GM18498 (cell line): ENCODE measurements around the gene RIC1.
"Not testable (repeated sequence)": the region's sequence is repeated elsewhere in the genome, so short reads cannot be mapped to it uniquely, and the experiment has no call there.

Experiments used
- ATAC-seq: cut with Tn5 transposase; IDR thresholded peaks from one replicate; pipeline ENCODE4 v1.9.1; 2021; ENCODE audit warnings: mild to moderate bottlenecking, moderate library complexity; ENCODE audit not compliant: unreplicated experiment

Gene RIC1

GRCh38 chr9:5620494-5620893, 8.4 kb upstream of the RIC1 start:
- no peak for ATAC-seq

GRCh38 chr9:5621327-5621726, 7.6 kb upstream of the RIC1 start:
- ATAC-seq = no peak

- ATAC-seq = no peak
Measured at GRCh38 chr9:5622016-5622415, 6.9 kb upstream of the RIC1 start.

DNA sequence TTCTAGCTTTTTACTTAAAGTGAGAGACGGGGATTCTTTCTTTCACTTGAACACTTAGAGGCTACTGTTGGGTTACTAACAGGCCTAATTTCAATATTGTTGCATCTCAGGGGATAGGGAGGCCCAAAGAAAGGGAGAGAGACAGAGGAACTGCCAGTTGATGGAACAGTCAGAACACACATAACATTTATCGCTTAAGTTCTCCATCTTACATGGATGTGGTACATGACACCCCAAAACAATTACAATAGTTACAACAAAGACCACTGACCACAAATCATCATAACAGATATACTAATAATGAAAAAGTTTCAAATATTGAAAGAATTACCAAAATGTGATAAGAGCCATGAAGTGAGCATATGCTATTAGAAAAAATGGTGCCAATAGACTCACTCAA, 4.3 kb upstream of the RIC1 start:
- no peak for ATAC-seq

DNA sequence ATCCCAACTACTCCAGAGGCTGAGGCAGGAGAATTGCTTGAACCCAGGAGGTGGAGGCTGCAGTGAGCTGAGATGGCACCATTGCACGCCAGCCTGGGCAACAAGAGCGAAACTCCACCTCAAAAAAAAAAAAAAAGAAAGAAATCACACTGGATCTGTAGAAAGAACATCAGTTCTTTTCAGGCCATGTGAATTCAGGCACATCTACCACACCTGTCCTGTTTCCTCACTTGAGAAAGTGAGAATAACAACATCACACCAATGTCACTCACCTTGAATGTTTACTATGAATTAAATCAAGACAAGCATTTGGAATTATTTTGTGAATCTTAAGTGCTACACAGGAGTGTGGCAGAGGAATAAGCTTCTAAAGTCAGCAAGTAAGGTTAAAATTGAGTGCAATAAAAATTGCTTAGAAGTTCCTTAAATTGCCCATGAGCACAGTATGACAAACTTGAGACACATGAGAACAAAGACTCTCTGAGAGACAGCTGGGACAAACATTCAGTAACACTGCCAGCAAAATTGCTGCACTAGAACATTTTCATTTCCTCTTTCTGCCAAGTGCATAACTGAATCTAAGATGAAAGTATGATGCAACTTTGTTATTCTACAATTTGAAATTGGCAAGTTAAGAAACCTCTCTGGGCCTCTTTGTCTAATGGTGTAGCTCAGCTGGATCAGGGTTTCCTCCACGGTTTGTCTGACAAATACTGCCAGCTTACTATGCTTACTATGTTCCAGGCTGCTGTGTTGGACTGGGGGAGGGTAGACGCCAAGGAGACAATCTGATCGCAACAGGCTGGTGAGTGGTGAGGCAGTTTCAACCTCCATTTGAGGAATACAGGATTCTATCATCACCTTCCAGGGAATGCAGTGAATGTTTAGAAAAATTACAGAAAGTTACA, 1.9 kb upstream of the RIC1 start:
- peak; percentile 52 for ATAC-seq

GRCh38 chr9:5627686-5628085, 1.2 kb upstream of the RIC1 start:
- not testable (repeated sequence) for ATAC-seq

DNA sequence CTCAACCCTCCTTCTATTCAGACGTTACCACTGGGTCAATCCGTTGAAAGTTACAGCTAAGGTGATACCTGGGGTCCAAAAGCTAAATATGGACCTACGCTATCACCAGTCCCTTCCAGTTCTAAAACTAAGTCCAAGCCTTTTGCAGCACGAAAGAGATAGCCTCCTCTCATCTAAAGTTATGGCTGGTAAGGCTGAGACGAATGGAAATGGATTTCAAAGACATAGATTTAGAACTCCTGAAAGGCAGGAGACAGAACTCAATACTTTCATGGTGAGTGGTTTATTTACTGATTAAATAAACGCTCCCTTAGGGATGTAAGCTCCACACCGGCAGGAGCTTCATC, 751 bp upstream of the RIC1 start:
- no peak for ATAC-seq

DNA sequence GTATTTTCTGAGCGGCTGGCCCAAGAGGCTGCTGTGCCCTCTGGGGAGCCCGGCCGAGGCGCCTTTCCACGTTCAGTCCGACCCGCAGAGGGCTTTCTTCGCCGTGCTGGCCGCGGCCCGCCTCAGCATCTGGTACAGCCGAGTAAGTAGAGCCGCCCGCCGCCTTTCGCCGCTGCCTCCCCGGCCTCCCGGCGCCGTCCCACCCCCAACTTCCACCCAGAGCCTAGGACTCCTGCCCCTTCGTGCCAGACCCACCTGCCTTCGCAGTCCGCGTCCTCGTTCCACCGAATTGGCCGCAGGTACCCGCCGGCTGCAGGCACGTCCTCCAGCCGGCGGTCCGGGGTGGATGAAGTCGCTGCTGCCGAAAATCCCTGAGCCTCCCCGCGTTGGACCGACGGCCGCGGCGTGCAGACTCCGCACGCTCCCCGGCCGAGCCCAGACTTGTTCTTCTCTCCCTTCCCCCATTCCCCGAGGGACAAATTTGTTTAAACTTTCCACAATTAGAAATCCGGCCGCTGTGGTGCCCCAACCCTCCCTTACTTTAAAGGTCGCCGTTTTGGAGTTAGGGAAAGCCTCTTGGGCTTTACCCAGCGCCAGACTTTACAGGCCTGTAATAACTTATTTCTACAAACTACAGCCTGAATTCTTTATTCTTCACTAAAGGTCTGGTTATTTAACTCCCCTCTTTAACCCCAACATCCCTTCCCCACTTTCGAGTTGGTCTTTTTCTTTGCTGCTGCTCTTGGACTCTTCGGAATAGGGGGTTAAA, 589 bp downstream of the RIC1 start:
- ATAC-seq = peak; percentile 13

- ATAC-seq = no peak
Measured at GRCh38 chr9:5630081-5630507, 1.2 kb downstream of the RIC1 start.

DNA sequence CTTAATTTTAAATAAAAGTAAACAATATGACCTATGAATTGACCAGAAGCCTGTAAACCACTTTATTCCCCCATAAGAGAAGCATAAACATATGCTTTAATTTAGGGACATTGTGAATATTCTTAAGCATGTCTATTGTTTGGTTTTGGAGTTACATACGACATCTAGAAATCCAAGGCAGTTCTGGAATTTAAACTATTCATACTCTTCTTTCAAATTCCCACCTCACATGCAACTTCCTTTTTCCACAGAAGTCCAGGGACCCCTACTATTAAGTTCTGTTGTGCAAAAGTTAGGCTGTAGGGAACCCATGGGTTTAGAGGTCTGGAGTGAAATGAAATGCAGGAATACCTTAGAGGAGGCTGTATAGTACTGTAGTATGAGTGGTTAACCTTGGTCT, 2.1 kb downstream of the RIC1 start:
- no peak for ATAC-seq

GRCh38 chr9:5632540-5632939, 3.6 kb downstream of the RIC1 start:
- no peak for ATAC-seq

GRCh38 chr9:5633243-5633642, 4.3 kb downstream of the RIC1 start:
- ATAC-seq = no peak

DNA sequence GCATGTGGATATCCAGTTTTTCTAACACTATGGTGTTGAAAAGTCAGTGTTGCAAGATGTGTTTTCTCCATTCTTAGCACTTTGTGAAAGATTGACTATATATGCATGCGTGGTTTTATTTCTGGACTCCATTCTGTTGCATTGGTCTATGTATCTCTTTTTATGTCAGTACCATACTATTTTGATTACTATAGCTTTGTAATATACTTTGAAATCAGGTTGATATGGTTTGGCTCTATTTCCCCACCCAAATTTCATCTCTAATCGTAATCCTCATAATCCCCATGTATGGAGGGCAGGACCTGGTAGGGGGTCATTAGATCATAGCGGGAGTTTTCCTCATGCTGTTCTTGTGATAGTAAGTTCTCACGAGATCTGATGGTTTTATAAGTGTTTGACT, 6.5 kb downstream of the RIC1 start:
- no peak for ATAC-seq

- ATAC-seq = no peak
Measured at GRCh38 chr9:5639816-5640215, 10.9 kb downstream of the RIC1 start.

- ATAC-seq = no peak
Measured at GRCh38 chr9:5642170-5642569, 13.3 kb downstream of the RIC1 start.

DNA sequence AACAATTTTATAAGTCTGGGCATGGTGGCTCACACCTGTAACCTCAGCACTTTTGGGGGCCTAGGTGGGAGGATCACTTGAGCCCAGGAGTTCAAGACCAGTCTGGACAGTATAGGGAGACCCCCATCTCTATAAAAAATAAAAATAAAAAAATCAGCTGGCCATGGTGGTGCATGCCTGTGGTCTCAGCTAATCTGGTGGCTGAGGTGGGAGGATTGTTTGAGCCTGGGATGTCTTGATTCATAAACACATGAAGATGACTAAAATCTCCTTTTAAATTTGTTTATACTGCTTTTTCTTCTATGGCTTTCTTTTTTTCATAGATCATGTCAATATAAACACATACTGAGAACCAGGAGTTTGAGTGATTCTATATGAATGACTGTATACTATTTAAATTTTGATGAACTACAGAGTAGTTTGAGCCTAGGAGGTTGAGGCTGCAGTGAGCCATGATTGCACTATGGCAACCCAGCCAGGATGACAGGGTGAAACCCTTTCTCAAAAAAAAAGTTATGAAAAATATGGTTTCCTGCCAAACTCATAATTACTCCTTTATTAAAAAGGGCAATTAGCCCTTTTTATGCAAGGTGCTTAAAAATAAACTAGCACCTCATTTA, 14.2 kb downstream of the RIC1 start:
- no peak for ATAC-seq

DNA sequence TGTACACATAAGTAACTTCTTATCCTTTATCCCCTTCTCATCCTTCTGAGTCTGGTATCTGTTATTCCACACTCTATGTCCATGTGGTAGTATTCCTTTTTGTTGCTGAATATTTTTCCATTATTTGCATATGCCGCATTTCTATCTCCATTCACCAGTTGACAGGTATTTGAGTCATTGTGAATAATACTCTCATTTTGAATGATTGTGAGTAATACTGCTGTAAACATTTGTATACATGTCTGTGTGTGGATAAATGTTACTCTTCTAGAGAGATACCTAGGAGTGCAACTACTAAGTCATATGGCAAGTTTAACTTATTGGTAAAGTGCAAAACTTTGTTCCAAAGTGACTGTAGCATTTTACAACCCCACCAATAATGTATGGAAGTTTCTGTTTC, 15.6 kb downstream of the RIC1 start:
- no peak for ATAC-seq

- no peak for ATAC-seq
Measured at GRCh38 chr9:5646116-5646515, 17.2 kb downstream of the RIC1 start.

DNA sequence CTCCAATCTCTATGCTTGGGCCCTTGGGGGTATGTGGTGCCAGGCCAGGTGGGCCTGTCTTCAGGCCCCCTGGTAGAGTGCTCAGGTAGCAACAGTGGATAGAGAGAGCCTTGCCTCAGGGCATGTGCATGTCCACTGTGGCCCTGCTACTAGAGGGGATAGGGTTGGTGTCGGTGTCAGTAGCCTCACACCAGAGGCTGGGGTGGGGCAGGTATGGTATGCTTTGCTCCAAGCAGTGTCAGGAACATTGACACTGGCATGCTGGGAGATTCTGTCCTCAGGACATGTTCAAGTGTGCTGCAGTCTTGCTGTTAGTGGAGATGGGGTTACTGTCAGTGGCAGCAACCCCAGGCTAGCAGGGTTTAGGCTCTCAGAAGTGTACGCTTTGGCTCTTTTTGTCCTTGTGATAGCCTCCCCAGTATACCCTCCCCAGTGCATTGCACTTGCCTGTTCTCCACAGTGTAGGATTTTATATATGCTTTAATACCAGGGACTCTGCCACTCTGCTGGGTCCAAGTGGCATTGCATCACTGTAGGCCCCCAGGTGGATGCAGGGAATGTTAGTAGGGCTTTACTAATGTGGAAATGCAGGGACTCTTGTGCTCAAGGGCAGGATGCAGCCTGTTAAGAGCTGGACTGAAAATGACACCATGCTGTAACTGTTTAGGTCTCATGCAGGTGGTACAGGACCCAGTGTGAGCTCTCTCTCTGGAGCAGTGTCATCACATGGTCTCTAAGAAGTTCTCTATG, 21.6 kb downstream of the RIC1 start:
- ATAC-seq = no peak

GRCh38 chr9:5651246-5651645, 22.3 kb downstream of the RIC1 start:
- ATAC-seq = no peak

DNA sequence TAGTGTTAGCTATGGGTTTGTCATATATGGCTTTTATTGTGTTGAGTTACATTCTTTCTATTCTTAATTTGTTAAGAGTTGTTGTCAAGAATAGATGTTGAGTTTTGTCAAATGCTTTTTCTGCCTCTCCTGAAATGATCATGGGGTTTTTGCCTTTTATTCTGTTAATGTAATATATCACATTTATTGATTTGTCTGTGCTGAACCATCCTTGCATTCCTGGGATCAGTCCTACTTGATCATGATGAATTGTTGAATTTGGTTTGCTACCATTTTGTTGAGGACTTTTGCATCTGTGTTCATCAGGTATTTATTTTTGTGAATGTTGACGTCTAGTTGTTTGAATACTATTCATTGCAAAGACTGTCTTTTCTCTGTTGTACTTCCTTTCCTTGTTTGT, 23.9 kb downstream of the RIC1 start:
- no peak for ATAC-seq
